Astrocyte of the spinal cord (primary cell): ENCODE measurements around the gene PCDHB9.
A peak's percentile ranks its signal among the peaks of the same experiment; 100 is the strongest.
"Not testable (repeated sequence)": the region's sequence is repeated elsewhere in the genome, so short reads cannot be mapped to it uniquely, and the experiment has no call there.

Experiments used
- DNase-seq: peaks from one replicate; pipeline ENCODE4 v3.0.0; 2011; ENCODE audit warnings: low read depth, low spot score
- H3K4me3 ChIP-seq: 2 replicates; pipeline ENCODE4 v1.5.1; 2011; ENCODE audit warnings: low read depth, mild to moderate bottlenecking, low read length, moderate library complexity
- in situ Hi-C: cut with HindIII; loops from 2 replicates; pipeline ENCODE4 v1.10.0; 2017; ENCODE audit warnings: low sequenced_read_pairs
- TF ChIP-seq, protein P1 (sequence below): IDR thresholded peaks from 2 replicates; pipeline ENCODE4 v1.5.1; 2012; ENCODE audit warnings: low read depth, mild to moderate bottlenecking, low read length, inconsistent platforms

Gene PCDHB9

DNA sequence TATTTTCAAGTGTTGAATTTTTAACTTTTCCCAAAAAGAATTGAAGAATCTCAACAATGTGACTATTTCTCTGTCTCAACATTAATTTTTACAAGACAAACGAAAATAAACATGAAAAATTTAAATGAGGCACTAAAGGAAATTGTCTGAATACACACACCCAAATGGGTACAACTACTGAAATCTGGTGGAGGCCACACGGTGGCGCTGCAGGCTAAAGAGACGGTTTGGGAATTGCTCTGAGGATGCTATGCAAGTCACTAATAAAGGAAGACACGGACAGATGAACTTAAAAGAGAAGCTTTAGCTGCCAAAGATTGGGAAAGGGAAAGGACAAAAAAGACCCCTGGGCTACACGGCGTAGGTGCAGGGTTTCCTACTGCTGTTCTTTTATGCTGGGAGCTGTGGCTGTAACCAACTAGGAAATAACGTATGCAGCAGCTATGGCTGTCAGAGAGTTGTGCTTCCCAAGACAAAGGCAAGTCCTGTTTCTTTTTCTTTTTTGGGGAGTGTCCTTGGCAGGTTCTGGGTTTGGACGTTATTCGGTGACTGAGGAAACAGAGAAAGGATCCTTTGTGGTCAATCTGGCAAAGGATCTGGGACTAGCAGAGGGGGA, 5.3 kb downstream of the PCDHB9 start, which contains the start of gene PCDHB10:
TSS of gene PCDHB10 (plus strand) at position 244 of the 616 bp plus-strand sequence. CDS start at position 444, 200 bp downstream.
- no peak for DNase-seq
- peak within 1 kb of the TSS; percentile 13 for H3K4me3 ChIP-seq
- TF ChIP-seq, protein P1, sequence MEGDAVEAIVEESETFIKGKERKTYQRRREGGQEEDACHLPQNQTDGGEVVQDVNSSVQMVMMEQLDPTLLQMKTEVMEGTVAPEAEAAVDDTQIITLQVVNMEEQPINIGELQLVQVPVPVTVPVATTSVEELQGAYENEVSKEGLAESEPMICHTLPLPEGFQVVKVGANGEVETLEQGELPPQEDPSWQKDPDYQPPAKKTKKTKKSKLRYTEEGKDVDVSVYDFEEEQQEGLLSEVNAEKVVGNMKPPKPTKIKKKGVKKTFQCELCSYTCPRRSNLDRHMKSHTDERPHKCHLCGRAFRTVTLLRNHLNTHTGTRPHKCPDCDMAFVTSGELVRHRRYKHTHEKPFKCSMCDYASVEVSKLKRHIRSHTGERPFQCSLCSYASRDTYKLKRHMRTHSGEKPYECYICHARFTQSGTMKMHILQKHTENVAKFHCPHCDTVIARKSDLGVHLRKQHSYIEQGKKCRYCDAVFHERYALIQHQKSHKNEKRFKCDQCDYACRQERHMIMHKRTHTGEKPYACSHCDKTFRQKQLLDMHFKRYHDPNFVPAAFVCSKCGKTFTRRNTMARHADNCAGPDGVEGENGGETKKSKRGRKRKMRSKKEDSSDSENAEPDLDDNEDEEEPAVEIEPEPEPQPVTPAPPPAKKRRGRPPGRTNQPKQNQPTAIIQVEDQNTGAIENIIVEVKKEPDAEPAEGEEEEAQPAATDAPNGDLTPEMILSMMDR, result peak; percentile 25
- in situ Hi-C loops, result no loop called here

DNA sequence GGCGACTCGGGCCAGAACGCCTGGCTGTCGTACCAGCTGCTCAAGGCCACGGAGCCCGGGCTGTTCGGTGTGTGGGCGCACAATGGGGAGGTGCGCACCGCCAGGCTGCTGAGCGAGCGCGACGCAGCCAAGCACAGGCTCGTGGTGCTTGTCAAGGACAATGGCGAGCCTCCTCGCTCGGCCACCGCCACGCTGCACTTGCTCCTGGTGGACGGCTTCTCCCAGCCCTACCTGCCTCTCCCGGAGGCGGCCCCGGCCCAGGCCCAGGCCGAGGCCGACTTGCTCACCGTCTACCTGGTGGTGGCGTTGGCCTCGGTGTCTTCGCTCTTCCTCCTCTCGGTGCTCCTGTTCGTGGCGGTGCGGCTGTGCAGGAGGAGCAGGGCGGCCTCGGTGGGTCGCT, 7.4 kb downstream of the PCDHB9 start:
- in situ Hi-C loops, DNase-seq, H3K4me3 ChIP-seq: not testable (repeated sequence)

DNA sequence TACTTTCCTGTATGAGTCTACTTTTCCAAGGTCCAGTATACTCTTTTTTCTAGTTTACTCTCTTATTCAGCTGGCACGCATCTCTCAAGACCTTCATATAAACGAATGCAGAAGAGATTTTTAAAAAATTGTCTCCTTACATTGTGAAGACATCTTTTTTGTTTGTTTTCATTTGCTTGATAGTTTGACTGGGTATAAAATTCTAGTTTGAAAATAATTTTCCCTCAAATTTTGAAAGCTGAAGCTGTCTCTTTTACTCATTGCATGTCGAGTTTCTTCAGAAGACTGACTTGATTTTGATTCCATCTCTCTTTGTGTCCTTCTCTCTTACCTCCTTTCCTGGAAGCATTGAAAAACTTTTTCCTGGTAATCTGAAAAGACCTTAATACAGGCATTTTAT, 9.4 kb downstream of the PCDHB9 start:
- H3K4me3 ChIP-seq, result no peak overlapping the region
- TF ChIP-seq, protein P1, result no peak
- DNase-seq, result no peak
- in situ Hi-C loops, result no loop called here

- TF ChIP-seq, protein P1, result no peak
- in situ Hi-C loops, result no loop called here
- DNase-seq, result no peak
- H3K4me3 ChIP-seq, result no peak within 1 kb of the TSS
Observed at GRCh38 chr5:141199359-141200235, 12.6 kb downstream of the PCDHB9 start, which contains the start of gene PCDHB11. PCDHB11 (plus strand) TSS chr5:141199627; CDS start chr5:141199775, 148 bp downstream.

DNA sequence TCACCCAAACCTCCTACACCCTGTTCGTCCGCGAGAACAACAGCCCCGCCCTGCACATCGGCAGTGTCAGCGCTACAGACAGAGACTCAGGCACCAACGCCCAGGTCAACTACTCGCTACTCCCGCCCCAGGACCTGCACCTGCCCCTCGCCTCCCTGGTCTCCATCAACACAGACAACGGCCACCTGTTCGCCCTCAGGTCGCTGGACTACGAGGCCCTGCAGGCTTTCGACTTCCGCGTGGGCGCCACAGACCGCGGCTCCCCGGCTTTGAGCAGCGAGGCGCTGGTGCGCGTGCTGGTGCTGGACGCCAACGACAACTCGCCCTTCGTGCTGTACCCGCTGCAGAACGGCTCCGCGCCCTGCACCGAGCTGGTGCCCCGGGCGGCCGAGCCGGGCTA, 14.2 kb downstream of the PCDHB9 start:
- DNase-seq, in situ Hi-C loops, H3K4me3 ChIP-seq: not testable (repeated sequence)

- DNase-seq, in situ Hi-C loops, H3K4me3 ChIP-seq: not testable (repeated sequence)
Observed at GRCh38 chr5:141201646-141202045, 14.7 kb downstream of the PCDHB9 start.

DNA sequence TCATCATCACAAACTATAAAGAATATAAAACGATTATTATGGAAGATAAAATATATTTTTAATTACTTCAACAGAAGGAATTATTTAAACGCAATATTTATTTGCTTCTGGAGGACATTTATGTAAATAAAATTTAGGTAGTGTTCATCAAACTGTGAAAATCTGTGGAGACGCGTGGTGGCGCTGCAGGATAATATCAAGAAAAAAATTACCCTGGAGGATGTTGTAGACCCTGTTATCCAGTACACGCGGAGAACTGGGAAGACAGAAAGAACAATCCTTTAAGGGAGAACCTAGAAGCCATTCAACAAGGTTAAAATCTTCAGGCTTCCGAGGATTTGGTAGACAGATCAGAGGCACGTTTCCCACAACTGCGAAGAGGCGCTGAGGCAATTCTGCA, 21.5 kb downstream of the PCDHB9 start, which contains the start of gene PCDHB12:
TSS of gene PCDHB12 (plus strand) at position 242 of the 400 bp plus-strand sequence. CDS start 189 bp downstream, outside the sequence.
- no peak within 1 kb of the TSS for H3K4me3 ChIP-seq
- TF ChIP-seq, protein P1, result no peak
- no peak for DNase-seq
- in situ Hi-C loops, result no loop called here

DNA sequence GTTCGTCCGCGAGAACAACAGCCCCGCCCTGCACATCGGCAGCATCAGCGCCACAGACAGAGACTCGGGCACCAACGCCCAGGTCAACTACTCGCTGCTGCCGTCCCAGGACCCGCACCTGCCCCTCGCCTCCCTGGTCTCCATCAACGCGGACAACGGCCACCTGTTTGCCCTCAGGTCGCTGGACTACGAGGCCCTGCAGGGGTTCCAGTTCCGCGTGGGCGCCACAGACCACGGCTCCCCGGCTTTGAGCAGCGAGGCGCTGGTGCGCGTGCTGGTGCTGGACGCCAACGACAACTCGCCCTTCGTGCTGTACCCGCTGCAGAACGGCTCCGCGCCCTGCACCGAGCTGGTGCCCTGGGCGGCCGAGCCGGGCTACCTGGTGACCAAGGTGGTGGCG, 23.3 kb downstream of the PCDHB9 start:
- DNase-seq, in situ Hi-C loops, H3K4me3 ChIP-seq: not testable (repeated sequence)

GRCh38 chr5:141210849-141211248, 23.9 kb downstream of the PCDHB9 start:
- DNase-seq, H3K4me3 ChIP-seq, in situ Hi-C loops: not testable (repeated sequence)

- H3K4me3 ChIP-seq, in situ Hi-C loops, DNase-seq: not testable (repeated sequence)
Observed at GRCh38 chr5:141213656-141214339, 26.8 kb downstream of the PCDHB9 start, which contains the start of gene PCDHB13. PCDHB13 (plus strand) TSS chr5:141213919; CDS start chr5:141214124, 205 bp downstream.

DNA sequence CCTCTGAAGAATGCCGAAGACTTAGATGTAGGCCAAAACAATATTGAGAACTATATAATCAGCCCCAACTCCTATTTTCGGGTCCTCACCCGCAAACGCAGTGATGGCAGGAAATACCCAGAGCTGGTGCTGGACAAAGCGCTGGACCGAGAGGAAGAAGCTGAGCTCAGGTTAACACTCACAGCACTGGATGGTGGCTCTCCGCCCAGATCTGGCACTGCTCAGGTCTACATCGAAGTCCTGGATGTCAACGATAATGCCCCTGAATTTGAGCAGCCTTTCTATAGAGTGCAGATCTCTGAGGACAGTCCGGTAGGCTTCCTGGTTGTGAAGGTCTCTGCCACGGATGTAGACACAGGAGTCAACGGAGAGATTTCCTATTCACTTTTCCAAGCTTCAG, 27.6 kb downstream of the PCDHB9 start:
- DNase-seq, in situ Hi-C loops, H3K4me3 ChIP-seq: not testable (repeated sequence)

- DNase-seq, in situ Hi-C loops, H3K4me3 ChIP-seq: not testable (repeated sequence)
Observed at GRCh38 chr5:141215504-141215903, 28.5 kb downstream of the PCDHB9 start.
